Subcutaneous adipose tissue (tissue), 4 donors: Measurements from ENCODE around the gene CHKA. TPM values are rescaled to one million over a fixed set of nuclear protein-coding genes. Genes with fewer than 3 reads are reported as not detected.

Experiments used
- total RNA-seq, 4 donors: library from RNA; depleted of rRNA; stranded (reverse); fragments of >200 nt; gene quantifications; one replicate each; pipeline ENCODE4 v1.1.0, GENCODE V29; 2016
- TF ChIP-seq, protein P1 (sequence below): fragments of 450-650 bp; IDR thresholded peaks from one replicate; pipeline ENCODE4 v1.5.1; 2016; ENCODE audit warnings: low read depth, mild to moderate bottlenecking, control low read depth, antibody characterized with exemption, moderate library complexity

CHKA gene
- total RNA-seq, 4 donors from 2014 or later = 50.2 to 78.7 (median 59.6) TPM

DNA sequence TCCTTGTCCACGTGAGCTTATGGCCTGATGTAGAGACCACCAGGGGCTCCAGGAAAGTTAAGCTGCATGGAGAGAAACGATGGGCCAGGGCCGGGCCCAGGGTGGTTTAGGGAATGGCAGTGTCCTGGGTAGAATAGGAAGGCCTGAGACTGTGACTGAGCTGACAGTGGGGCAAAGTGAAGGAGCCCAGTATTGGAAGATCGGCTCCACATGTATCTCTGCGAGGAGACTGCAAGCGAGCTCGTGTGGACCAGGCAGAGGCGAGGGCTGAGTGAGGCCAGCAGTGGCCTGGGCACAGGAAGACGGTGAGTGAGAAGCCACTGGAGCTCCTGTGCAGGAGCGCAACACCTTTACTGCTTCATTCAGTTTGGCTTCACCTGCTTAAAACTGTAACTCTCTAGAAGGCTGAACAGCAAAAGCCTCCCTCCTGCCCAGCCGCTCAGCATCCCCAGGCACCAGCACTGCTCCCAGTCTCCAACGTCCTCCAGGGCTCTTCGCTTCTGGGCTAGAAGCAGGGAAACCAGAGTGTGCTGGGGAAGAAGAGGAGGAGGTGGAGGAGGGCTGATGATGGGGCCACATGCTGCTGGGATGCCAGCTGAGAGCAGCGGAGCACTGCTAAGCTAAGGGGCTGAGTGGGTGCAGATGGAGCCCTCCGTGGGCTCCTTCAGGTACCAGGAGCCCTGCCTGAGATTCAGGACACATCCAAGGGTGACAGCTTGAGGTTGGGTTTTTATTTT lies 68.9 kb downstream of the CHKA start:
- TF ChIP-seq, protein P1, sequence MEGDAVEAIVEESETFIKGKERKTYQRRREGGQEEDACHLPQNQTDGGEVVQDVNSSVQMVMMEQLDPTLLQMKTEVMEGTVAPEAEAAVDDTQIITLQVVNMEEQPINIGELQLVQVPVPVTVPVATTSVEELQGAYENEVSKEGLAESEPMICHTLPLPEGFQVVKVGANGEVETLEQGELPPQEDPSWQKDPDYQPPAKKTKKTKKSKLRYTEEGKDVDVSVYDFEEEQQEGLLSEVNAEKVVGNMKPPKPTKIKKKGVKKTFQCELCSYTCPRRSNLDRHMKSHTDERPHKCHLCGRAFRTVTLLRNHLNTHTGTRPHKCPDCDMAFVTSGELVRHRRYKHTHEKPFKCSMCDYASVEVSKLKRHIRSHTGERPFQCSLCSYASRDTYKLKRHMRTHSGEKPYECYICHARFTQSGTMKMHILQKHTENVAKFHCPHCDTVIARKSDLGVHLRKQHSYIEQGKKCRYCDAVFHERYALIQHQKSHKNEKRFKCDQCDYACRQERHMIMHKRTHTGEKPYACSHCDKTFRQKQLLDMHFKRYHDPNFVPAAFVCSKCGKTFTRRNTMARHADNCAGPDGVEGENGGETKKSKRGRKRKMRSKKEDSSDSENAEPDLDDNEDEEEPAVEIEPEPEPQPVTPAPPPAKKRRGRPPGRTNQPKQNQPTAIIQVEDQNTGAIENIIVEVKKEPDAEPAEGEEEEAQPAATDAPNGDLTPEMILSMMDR = no peak

DNA sequence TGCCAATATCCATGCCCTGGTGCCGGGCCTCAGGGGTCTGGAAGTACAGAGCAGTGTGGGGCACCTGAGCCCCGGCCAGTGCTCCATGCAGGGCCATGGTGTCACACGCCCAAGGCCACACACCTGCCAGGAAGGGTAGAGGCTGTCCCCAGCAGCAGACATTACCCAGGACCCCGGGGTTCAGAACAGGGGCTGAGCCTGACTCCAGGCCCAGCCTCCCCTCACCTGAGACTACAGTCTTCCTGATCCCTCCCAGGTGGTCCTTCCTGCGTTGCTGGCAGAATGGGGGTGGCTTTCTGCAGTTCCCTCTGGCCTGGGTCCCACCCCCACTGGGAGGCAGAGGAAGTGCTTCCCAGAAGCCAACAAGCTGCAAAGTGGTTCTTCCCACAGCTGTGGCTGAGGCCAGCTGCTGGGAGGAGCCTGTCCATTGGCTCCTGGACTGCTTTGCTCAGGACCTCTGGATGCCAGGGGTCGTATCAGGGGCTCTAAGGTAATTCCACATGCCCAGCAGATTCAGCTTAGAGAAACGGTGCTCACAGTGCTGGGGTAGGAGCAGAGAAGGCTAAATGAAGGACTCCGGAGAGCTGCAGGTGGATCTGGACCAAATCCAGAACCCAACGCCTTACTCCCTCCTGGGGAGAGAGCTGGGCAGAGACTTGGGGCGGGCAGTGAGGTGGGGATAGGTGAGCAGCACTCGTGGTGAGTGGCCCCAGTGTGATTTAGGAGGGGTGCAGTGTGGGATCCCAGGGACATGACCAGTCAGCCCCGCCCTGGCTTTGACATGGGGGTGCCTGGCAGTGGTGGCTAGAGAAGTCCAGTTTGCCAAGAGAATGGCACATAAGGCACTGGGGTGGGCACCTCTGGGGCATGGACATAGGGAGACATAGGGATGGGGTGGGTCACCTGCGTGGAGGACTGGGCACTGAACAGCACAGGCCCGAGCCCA lies 69.7 kb downstream of the CHKA start:
- TF ChIP-seq, protein P1 = no peak

DNA sequence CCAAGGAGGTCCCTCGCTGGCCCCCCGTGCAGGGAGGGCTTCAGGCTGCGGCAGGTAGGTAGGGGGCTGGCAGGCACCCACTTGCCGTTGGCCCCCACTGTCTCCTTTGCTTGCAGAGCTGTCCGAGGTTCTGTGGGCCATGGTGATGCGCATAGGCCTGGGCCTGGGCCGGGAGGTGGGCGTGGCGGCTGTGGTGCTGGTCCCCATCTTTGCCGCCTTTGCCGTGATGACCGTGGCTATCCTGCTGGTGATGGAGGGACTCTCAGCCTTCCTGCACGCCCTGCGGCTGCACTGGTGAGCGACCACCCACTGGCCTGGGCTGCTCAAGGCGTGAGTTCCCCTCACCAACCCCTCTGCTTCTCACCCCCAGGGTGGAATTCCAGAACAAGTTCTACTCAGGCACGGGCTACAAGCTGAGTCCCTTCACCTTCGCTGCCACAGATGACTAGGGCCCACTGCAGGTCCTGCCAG lies 70.8 kb downstream of the CHKA start:
- TF ChIP-seq, protein P1 = no peak

DNA sequence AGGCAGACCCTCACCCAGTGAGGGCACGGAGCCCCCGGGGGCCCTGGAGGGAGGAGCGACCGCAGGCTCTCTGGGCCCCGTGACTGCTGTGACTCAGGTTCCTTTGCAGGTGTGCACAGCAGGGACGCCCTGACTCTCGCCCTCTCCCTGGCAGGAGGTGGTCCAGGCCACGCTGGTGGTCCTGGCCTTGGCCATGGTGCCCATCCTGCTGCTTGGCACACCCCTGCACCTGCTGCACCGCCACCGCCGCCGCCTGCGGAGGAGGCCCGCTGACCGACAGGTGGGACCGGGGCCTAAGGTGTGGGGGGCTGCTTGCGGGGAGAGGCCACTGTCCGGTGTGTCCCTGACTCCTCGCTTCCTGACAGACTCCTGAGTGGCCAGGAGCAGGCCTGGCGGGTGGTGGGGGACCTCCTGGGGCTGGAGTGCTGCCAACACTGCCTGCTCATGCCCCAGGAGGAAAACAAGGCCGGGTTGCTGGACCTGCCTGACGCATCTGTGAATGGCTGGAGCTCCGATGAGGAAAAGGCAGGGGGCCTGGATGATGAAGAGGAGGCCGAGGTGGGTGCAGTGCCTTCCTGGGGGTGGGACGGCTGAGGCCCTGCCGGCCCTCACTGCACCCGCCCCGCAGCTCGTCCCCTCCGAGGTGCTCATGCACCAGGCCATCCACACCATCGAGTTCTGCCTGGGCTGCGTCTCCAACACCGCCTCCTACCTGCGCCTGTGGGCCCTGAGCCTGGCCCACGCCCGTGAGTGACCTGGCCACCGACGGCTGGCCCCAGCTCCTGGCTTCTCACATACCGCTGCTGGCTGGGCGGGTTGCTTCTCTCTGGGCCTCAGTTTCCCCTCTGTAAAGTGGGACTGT lies 71.4 kb downstream of the CHKA start:
- TF ChIP-seq, protein P1 = no peak

DNA sequence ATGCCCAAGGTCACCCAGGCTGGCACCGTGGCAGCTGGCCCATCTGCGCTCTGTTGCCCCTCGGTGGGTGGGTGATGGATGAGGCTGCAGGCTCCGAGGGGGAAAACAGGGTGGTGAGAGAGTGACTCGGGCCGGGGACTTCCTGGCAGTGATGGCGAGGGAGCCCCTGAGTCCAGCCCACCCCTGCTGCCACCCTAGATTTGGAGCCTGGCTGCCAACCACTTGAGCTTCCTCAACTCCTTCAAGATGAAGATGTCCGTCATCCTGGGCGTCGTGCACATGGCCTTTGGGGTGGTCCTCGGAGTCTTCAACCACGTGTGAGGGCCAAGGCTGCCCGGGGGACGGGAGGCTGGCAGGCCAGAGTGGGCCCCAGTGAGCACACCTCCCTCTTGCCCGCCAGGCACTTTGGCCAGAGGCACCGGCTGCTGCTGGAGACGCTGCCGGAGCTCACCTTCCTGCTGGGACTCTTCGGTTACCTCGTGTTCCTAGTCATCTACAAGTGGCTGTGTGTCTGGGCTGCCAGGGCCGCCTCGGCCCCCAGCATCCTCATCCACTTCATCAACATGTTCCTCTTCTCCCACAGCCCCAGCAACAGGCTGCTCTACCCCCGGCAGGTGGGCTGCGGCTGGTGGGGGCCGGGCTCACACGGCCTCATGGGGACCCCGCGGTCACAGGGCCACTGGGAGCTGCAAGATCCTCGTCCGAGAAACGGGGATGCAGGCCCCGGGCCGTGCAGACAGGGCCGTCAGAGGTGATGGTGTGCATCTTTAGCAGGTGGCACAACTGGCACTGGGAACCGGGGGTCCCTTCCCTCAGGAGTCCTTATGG lies 72.3 kb downstream of the CHKA start:
- TF ChIP-seq, protein P1 = no peak

DNA sequence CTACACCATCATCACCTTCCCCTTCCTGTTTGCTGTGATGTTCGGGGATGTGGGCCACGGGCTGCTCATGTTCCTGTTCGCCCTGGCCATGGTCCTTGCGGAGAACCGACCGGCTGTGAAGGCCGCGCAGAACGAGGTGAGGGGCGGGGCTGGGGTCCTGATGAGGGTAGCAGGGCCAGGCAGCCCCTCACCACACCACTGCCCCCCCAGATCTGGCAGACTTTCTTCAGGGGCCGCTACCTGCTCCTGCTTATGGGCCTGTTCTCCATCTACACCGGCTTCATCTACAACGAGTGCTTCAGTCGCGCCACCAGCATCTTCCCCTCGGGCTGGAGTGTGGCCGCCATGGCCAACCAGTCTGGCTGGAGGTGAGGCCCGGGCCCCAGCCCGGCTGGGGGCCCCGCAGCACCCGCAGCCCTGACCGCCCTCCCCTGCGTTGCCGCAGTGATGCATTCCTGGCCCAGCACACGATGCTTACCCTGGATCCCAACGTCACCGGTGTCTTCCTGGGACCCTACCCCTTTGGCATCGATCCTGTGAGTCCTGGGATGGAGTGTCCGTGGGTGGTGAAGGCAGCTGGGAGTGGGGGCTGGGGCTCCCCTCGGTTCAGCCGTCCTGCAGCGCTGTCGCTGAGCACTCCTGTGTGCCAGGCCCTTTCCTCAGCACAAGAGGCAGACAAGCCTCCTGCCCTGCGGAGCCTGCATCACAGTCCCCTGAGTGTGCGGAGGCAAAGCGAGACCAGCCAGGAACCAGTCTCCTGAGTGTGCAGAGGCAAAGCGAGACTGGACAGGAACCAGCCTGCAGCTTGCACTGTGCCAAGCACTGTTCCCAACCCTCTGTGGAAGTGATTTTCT lies 73.5 kb downstream of the CHKA start:
- TF ChIP-seq, protein P1 = no peak
